GM23338 (cell line): ENCODE results near the gene LTB.

Experiments
- CREB1 ChIP-seq: fragments of 250-450 bp; sonication (Bioruptor Pico); IDR thresholded peaks from 2 replicates; pipeline ENCODE4 v1.5.0; 2020; ENCODE audit warnings: low read depth, mild to moderate bottlenecking, moderate library complexity
- EZH2 ChIP-seq: fragments of 200-600 bp; sonication (generic); IDR thresholded peaks from one replicate; pipeline ENCODE4 v1.8.0; 2017; ENCODE audit warnings: antibody characterized with exemption, mild to moderate bottlenecking, low read depth; ENCODE audit not compliant: unreplicated experiment
- EZH2phosphoT487 ChIP-seq: fragments of 200-600 bp; sonication (generic); IDR thresholded peaks from one replicate; pipeline ENCODE4 v1.8.1; 2018; ENCODE audit warnings: antibody characterized with exemption; ENCODE audit not compliant: unreplicated experiment
- JUNB ChIP-seq: IDR thresholded peaks from one replicate; pipeline ENCODE4 v1.6.1; 2016; ENCODE audit warnings: antibody characterized with exemption; ENCODE audit not compliant: unreplicated experiment
- NANOG ChIP-seq: IDR thresholded peaks from 2 replicates; pipeline ENCODE4 v1.6.1; 2016; ENCODE audit warnings: antibody characterized with exemption, borderline replicate concordance
- POLR2AphosphoS5 ChIP-seq: IDR thresholded peaks from 2 replicates; pipeline ENCODE4 v1.6.1; 2016; ENCODE audit warnings: antibody characterized with exemption, low read depth
- STAT1 ChIP-seq: IDR thresholded peaks from one replicate; pipeline ENCODE4 v1.6.1; 2016; ENCODE audit warnings: antibody characterized with exemption; ENCODE audit not compliant: unreplicated experiment
- ZNF114 ChIP-seq: fragments of 250-450 bp; sonication (Bioruptor Pico); IDR thresholded peaks from 2 replicates; pipeline ENCODE4 v1.5.0; 2020; ENCODE audit warnings: mild to moderate bottlenecking, moderate library complexity
- ZNF331 ChIP-seq: fragments of 250-450 bp; sonication (Bioruptor Pico); IDR thresholded peaks from 2 replicates; pipeline ENCODE4 v1.5.0; 2020; ENCODE audit warnings: low read depth, mild to moderate bottlenecking, moderate library complexity
- TF ChIP-seq, protein P1 (sequence below), 2 experiments: fragments of 200-600 bp in 1 of 2; sonication (generic) in 1 of 2; conservative IDR thresholded peaks; 2 replicates each; pipeline versions ENCODE4 v1.5.1 to v1.6.1; 2016 to 2017; ENCODE audit warnings: antibody characterized with exemption in 2 of 2, low read depth in 2 of 2, mild to moderate bottlenecking in 2 of 2, moderate library complexity in 1 of 2
- TF ChIP-seq, protein P2 (sequence below): IDR thresholded peaks from one replicate; pipeline ENCODE4 v1.6.1; 2018; ENCODE audit warnings: antibody characterized with exemption; ENCODE audit not compliant: unreplicated experiment
- TF ChIP-seq, protein P3 (sequence below): IDR thresholded peaks from 2 replicates; pipeline ENCODE4 v1.6.1; 2016; ENCODE audit warnings: antibody characterized with exemption
- TF ChIP-seq, protein P4 (sequence below): fragments of 250-450 bp; sonication (Bioruptor Pico); IDR thresholded peaks from 2 replicates; pipeline ENCODE4 v1.5.0; 2020; ENCODE audit warnings: mild to moderate bottlenecking, moderate library complexity

- TF ChIP-seq, protein P1, sequence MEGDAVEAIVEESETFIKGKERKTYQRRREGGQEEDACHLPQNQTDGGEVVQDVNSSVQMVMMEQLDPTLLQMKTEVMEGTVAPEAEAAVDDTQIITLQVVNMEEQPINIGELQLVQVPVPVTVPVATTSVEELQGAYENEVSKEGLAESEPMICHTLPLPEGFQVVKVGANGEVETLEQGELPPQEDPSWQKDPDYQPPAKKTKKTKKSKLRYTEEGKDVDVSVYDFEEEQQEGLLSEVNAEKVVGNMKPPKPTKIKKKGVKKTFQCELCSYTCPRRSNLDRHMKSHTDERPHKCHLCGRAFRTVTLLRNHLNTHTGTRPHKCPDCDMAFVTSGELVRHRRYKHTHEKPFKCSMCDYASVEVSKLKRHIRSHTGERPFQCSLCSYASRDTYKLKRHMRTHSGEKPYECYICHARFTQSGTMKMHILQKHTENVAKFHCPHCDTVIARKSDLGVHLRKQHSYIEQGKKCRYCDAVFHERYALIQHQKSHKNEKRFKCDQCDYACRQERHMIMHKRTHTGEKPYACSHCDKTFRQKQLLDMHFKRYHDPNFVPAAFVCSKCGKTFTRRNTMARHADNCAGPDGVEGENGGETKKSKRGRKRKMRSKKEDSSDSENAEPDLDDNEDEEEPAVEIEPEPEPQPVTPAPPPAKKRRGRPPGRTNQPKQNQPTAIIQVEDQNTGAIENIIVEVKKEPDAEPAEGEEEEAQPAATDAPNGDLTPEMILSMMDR (conservative IDR thresholded peaks at IDR 0.05; ENCODE audit: low read depth in 2 of 2): no peak
- TF ChIP-seq CREB1 (CRISPR knock-in tag) (no peak), POLR2AphosphoS5 (no peak; the same call in 1 of the 2 replicates), EZH2 (no peak), EZH2phosphoT487 (no peak), JUNB (no peak), ZNF331 (CRISPR knock-in tag) (no peak), NANOG (no peak), ZNF114 (CRISPR knock-in tag) (no peak), STAT1 (no peak)
- TF ChIP-seq, protein P2, sequence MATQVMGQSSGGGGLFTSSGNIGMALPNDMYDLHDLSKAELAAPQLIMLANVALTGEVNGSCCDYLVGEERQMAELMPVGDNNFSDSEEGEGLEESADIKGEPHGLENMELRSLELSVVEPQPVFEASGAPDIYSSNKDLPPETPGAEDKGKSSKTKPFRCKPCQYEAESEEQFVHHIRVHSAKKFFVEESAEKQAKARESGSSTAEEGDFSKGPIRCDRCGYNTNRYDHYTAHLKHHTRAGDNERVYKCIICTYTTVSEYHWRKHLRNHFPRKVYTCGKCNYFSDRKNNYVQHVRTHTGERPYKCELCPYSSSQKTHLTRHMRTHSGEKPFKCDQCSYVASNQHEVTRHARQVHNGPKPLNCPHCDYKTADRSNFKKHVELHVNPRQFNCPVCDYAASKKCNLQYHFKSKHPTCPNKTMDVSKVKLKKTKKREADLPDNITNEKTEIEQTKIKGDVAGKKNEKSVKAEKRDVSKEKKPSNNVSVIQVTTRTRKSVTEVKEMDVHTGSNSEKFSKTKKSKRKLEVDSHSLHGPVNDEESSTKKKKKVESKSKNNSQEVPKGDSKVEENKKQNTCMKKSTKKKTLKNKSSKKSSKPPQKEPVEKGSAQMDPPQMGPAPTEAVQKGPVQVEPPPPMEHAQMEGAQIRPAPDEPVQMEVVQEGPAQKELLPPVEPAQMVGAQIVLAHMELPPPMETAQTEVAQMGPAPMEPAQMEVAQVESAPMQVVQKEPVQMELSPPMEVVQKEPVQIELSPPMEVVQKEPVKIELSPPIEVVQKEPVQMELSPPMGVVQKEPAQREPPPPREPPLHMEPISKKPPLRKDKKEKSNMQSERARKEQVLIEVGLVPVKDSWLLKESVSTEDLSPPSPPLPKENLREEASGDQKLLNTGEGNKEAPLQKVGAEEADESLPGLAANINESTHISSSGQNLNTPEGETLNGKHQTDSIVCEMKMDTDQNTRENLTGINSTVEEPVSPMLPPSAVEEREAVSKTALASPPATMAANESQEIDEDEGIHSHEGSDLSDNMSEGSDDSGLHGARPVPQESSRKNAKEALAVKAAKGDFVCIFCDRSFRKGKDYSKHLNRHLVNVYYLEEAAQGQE: no peak
- TF ChIP-seq, protein P3, sequence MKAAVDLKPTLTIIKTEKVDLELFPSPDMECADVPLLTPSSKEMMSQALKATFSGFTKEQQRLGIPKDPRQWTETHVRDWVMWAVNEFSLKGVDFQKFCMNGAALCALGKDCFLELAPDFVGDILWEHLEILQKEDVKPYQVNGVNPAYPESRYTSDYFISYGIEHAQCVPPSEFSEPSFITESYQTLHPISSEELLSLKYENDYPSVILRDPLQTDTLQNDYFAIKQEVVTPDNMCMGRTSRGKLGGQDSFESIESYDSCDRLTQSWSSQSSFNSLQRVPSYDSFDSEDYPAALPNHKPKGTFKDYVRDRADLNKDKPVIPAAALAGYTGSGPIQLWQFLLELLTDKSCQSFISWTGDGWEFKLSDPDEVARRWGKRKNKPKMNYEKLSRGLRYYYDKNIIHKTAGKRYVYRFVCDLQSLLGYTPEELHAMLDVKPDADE: no peak
- TF ChIP-seq, protein P4, sequence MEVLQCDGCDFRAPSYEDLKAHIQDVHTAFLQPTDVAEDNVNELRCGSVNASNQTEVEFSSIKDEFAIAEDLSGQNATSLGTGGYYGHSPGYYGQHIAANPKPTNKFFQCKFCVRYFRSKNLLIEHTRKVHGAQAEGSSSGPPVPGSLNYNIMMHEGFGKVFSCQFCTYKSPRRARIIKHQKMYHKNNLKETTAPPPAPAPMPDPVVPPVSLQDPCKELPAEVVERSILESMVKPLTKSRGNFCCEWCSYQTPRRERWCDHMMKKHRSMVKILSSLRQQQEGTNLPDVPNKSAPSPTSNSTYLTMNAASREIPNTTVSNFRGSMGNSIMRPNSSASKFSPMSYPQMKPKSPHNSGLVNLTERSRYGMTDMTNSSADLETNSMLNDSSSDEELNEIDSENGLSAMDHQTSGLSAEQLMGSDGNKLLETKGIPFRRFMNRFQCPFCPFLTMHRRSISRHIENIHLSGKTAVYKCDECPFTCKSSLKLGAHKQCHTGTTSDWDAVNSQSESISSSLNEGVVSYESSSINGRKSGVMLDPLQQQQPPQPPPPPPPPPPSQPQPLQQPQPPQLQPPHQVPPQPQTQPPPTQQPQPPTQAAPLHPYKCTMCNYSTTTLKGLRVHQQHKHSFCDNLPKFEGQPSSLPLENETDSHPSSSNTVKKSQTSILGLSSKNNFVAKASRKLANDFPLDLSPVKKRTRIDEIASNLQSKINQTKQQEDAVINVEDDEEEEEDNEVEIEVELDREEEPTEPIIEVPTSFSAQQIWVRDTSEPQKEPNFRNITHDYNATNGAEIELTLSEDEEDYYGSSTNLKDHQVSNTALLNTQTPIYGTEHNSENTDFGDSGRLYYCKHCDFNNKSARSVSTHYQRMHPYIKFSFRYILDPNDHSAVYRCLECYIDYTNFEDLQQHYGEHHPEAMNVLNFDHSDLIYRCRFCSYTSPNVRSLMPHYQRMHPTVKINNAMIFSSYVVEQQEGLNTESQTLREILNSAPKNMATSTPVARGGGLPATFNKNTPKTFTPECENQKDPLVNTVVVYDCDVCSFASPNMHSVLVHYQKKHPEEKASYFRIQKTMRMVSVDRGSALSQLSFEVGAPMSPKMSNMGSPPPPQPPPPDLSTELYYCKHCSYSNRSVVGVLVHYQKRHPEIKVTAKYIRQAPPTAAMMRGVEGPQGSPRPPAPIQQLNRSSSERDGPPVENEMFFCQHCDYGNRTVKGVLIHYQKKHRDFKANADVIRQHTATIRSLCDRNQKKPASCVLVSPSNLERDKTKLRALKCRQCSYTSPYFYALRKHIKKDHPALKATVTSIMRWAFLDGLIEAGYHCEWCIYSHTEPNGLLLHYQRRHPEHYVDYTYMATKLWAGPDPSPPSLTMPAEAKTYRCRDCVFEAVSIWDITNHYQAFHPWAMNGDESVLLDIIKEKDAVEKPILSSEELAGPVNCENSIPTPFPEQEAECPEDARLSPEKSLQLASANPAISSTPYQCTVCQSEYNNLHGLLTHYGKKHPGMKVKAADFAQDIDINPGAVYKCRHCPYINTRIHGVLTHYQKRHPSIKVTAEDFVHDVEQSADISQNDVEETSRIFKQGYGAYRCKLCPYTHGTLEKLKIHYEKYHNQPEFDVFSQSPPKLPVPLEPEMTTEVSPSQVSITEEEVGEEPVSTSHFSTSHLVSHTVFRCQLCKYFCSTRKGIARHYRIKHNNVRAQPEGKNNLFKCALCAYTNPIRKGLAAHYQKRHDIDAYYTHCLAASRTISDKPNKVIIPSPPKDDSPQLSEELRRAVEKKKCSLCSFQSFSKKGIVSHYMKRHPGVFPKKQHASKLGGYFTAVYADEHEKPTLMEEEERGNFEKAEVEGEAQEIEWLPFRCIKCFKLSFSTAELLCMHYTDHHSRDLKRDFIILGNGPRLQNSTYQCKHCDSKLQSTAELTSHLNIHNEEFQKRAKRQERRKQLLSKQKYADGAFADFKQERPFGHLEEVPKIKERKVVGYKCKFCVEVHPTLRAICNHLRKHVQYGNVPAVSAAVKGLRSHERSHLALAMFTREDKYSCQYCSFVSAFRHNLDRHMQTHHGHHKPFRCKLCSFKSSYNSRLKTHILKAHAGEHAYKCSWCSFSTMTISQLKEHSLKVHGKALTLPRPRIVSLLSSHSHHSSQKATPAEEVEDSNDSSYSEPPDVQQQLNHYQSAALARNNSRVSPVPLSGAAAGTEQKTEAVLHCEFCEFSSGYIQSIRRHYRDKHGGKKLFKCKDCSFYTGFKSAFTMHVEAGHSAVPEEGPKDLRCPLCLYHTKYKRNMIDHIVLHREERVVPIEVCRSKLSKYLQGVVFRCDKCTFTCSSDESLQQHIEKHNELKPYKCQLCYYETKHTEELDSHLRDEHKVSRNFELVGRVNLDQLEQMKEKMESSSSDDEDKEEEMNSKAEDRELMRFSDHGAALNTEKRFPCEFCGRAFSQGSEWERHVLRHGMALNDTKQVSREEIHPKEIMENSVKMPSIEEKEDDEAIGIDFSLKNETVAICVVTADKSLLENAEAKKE (CRISPR knock-in tag): no peak
Measured at GRCh38 chr6:31530659-31531058, 51.6 kb downstream of the LTB start.
